HTR-8/SVneo (cell line): ENCODE results near the gene RIOK3.
A peak's percentile ranks its signal among the peaks of the same experiment; 100 is the strongest.
"Not testable (repeated sequence)": the region's sequence is repeated elsewhere in the genome, so short reads cannot be mapped to it uniquely, and the experiment has no call there.

Experiments
- DNase-seq: peaks from one replicate; pipeline ENCODE4 v3.0.0; 2011; ENCODE audit warnings: low spot score, mixed read lengths; ENCODE audit not compliant: insufficient read length
- FAIRE-seq: peaks from 2 replicates; lab custom pipeline; 2011; peaks lifted over from hg19 to GRCh38; lab: Jason Lieb, UNC

The RIOK3 gene, protein sequence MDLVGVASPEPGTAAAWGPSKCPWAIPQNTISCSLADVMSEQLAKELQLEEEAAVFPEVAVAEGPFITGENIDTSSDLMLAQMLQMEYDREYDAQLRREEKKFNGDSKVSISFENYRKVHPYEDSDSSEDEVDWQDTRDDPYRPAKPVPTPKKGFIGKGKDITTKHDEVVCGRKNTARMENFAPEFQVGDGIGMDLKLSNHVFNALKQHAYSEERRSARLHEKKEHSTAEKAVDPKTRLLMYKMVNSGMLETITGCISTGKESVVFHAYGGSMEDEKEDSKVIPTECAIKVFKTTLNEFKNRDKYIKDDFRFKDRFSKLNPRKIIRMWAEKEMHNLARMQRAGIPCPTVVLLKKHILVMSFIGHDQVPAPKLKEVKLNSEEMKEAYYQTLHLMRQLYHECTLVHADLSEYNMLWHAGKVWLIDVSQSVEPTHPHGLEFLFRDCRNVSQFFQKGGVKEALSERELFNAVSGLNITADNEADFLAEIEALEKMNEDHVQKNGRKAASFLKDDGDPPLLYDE

DNA sequence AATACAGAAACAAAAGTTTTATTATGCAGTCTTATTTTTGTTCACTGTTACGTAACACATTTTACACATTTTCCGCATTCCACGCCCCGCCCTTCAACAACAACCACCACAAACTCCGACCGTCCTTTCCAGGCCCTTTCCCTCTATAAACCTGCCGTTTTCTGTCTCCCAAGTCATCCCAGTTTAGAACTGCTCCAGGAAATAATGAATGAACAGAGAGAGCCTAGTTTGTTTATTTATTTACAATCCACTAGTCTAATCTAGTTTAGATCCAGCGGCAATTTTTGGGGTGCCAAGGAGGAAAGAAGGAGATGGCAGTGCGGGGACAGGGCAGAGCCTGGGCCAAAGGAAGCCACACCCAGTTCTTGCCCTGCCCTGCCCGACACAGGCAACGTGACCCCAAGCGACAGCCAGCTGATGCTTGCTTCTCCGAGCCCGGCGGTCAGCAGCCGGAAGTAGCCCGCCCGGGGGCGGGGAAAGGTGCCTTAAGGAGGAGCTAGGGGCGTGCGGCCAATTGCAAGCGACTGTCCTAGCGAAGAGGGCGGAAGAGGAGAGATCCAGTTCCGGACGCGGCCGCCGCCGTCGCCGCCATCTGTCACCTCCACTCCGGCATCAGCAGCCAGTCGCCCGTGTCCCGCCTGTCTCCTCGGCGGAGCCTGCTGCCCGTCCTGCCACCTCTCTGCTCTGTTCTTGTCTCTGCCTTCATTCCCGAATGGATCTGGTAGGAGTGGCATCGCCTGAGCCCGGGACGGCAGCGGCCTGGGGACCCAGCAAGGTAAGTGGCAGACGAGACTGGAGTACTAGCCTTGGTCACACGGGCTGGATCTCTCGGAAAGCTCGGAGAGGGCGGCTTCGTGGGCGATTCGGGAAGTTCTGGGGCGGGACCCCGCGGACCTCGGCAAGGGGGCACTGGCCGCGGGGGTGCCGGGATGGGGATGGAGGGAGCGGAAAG is at the start of gene RIOK3:
Gene RIOK3 (plus strand): TSS at position 560 of the 952 bp plus-strand sequence. CDS start 153 bp downstream, at position 713.
- FAIRE-seq, result no peak

DNA sequence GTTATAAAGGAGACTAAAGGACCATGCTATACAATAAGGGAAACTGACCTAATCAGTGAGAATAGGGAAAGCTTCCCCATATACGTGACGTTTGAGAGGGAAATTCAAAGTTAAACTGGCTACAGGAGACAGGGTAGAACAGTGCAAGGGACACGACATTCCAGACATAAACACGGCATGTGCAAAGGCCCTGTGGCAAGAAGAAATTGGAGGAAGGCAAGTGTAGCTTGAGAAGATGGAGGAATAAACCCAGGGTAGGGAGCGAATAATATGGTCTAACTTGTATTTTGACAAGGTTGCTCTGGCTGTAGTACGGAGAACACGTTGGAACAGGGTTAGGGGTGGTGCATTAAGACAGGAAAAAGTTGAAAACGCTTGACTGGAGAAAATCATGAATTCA is 49.8 kb upstream of the RIOK3 start:
- FAIRE-seq, result no peak
- no peak for DNase-seq

More for the DNA sequence above, at the start of gene RIOK3:
- peak; percentile 90 for DNase-seq

DNA sequence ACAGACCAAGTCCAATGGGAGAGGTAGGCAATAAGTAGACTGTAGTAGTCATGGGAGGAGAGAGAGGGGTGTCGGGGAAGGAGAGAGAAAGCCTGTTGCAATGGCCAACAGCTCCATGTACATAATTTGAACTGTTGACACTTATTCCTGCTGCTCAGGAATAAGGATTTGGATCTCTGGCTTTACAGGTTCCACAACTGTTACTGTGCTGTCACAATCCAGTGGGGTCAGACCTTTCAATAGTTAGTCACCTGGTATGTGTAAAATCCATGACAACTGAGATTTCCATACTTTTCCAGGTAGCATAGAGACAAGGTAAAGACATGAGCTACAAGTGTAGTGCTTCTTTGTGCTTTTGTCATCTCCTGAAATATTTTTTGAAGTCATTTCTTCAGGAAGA is 47.5 kb upstream of the RIOK3 start:
- no peak for FAIRE-seq
- no peak for DNase-seq

DNA sequence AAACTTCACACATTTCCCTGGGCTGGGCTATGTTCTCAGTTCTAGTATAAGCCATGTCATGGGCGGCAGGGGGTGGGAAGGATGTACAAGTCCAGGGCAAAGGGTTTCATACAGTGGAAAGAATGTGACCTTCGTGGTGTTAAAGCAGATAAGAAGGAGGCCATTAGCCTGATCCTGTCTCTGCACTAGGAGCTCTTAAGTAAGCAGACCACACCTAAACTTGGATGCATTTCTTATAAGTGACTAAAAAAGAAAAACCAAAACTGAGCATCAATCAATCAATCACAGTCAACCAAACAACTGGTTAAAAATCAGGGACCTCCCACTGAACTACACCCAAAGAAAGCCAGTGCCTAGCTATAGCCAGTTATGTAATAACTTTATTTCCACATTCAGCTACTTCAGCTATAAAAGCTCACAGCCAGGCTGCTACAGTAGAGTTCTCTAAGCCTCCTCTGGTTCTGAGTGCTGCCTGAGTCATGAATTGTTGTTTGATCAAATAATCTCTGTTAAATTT is 46.8 kb upstream of the RIOK3 start:
- DNase-seq, result no peak
- no peak for FAIRE-seq

DNA sequence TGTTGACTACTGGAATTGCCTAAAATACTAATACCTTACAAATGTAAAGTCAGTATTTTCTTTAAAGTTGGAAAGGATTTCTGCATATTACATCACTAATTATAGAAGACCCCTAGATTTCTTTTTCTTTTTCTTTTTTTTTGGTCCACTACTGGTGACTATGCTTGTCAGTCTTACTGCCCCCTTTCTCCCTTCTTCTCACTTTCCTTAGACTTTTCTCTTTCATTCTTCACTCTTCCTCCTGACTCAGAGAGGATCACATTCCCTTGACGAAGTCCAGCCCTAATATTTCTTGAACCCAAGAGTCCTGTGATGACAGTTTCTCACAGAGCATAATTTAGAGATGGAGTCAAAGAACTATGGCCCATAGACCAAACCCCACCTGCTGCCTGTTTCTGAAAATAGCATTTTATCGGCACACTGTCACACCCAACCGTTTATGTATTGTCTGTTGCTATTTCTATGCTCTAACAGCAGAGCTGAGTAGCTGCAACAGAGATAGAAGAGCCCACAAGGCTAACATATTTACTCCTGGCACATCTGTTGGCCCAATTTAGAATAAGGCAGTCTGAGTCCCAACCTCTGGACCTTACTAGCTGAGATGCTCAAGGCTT is 40.6 kb upstream of the RIOK3 start:
- DNase-seq (no peak), FAIRE-seq (no peak)

DNA sequence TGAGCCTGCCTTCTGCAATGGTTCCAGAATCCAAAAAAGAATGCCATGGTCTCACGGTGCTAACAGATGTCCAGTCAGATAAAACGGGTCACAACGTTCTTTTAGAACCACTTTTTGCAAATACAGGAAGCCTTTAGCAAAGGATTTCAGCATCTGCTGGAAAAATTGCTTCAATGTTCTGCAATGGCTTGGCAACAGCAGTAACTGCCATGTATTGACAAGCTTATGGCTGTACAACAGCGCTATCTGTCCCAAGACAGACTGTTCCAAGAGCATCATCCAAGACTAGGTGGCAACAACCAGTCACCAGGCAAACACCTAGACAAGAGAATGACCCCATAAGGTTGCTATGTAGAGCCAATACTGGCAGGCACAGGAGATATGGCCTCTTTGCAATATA is 37.6 kb upstream of the RIOK3 start:
- DNase-seq (no peak), FAIRE-seq (no peak)

DNA sequence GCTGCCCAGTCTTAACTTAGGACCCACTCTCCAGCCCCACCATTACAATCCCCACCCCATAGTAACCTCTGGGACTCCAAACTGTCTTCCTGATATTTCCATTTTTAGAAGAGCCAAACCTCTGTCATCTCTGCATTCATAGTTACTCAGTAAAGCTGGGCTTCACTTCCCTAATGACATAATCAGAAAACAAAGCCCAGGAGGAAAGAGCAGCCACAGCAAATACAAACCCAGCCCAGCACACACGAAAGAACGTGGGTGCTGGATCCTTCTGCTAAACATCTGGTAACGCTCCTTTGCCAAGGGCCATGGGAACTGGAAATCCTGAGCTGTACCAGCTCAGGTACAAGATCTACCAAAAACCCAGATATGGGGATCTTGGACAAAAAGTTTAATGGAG is 36.8 kb upstream of the RIOK3 start:
- DNase-seq (no peak), FAIRE-seq (no peak)

DNA sequence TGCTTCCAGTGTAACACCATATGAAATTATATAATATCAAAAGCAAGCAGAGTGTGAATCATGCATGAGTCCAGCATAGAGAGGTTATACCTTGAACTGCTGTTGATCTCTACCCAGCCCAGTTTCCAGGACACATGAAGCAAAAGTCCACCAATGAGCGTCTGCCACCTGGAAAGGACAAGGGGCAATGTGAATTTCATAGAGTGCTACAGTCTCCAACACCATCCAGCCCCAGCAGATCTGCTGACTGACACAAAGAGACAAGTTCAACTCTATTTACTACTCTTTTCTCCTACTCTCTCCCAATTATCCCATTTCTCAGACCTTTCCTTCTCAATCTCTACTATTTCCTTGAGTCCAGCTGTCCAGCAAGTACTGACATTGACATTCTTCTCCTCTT is 31.8 kb upstream of the RIOK3 start:
- DNase-seq (no peak), FAIRE-seq (no peak)

DNA sequence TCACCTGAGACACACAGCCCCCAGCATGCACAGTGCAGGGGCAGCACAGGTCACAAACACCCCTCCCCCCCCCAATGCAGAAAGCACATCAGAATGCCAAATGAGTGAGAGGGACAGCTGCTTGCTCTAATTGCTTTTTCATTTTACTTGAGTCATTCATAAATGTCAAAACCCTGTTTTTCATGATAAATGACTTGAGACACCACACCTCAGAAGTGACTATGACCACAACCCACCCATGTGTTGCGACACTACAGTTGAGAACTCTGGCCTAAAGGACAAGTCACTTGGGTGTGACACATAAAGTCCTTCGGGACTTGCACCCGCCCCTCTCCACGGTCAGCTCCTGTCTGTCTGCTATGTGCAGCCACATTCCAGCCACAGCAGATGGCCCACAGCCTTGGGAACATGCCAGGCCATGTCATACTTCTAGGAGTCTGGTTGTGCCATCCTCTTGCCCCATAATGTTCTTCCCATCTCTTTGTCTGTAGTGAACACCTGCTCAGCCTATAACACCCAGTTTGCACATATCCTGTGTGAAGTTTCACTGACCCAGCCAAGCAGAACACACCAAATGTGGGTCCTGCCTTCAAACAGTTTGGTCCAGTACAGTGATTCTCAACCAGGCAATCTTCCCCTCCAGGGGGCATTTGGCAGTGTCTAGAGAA is 30.2 kb upstream of the RIOK3 start:
- FAIRE-seq (no peak), DNase-seq (peak; percentile 41)

DNA sequence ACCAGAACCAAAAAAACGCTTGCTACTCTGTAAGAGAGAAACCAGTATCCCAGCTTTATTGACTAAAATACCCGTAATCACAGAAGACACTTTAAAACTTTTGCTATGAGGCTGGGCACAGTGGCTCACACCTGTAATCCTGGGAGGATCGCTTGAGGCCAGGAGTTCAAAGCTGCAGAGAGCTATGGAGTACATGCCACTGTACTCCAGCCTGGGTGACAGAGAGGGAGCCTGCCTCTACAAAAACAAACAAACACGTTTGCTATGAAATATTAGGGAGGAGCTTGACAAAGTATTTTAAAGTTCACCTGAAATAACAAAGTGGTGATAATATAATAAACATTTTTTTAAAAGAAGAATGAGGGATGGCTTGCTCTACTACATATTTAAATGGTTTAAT is 28.5 kb upstream of the RIOK3 start:
- DNase-seq (no peak), FAIRE-seq (no peak)

DNA sequence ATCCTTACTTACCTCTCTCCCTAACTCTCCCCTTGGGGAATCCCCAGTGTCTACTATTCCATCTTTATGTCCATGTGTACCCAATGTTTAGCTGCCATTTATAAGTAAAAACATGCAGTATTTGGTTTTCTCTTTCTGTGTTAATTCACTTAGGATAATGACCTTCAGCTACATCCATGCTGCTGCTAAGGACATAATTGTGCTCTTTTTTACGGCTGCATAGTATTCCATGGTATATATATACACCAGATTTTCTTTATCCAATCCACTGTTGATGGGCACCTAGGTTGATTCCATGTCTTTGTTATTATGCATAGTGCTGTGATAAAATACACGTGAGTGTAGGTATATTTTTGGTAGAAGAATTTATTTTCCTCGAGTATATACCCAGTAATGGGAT is 24.3 kb upstream of the RIOK3 start:
- no peak for FAIRE-seq
- DNase-seq, result no peak

DNA sequence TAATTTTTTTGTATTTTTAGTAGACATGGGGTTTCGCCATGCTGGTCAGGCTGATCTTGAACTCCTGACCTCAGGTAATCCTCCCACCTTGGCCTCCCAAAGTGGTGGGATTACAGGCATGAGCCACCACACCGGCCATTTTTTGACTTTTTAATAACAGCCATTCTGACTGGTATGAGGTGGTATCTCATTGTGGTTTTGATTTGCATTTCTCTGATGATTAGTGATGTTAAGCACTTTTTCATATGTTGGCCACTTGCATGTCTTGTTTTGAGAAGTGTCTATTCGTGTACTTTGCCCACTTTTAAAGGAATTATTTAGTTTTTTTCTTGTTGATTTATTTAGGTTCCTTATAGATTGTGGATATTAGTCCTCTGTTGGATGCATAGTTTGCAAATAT is 23.5 kb upstream of the RIOK3 start:
- DNase-seq, FAIRE-seq: not testable (repeated sequence)

DNA sequence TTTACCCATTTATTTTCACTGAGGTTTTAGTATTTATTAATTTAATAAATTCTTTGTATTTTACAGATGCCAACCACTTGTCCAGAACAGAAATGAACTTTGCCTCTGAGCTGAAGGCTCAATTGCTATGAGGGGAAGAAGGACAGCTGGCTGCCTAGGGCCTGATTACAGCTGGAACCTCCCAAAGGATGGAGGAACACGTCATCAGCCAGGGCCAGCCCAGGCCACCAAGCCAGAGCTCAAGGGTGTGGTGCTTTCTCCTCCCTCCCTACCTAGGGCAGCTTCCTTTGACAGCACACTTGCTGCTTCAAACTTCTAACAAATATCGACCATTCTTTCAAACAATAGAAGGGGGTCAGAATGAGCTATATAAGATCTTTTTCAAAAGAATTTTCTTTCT is 19.7 kb upstream of the RIOK3 start:
- DNase-seq (no peak), FAIRE-seq (no peak)

DNA sequence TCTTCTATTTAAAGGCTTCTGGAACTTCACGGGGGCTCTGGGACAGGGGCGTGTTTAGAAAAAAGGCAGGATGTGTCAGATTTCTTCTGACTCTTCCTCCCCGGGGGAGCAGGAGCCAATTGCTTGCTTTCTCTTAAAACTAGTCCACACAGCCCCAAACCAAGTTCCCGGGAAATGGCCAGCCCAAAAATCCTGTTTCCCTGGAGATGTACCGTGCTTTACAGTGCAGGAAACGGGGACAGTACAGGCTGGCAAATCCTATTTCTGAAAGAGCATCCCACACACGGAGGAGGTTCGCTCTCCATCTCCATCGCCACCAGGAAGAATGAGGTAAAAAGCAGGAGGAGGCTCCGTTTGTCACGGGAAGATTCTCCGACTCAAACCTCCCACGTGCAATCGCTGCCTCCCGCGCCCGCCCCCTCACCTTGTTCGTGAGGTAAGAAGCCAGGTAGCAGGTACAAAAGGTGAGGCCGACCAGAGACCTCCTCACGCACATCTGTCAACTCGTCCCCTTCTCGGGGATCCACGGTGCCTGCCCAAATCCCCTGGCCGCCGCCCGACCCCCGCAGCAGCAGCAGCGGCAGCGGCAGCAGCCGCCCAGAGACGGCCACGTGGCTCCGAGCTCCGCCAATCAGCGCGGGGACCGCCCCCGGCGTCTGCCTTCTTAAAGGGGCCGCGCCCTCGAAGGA is 15.6 kb upstream of the RIOK3 start:
- FAIRE-seq (no peak), DNase-seq (peak; percentile 53)

DNA sequence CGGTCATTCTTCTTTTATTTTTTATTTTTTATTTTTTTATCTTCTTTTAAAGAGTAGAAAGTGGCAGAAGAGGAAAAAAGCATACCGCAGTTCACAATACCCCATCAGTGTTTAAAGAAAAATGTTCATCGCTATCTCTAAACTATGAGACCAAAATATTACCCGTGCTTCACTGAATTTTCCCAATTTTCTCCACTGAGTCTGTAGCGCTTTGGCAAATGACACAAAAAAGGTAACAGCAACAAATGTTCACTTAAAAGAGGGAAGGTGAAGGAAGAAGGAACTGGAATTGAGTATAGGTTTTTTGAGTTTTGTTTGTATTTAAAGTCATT is 15.1 kb upstream of the RIOK3 start:
- DNase-seq (no peak), FAIRE-seq (no peak)

DNA sequence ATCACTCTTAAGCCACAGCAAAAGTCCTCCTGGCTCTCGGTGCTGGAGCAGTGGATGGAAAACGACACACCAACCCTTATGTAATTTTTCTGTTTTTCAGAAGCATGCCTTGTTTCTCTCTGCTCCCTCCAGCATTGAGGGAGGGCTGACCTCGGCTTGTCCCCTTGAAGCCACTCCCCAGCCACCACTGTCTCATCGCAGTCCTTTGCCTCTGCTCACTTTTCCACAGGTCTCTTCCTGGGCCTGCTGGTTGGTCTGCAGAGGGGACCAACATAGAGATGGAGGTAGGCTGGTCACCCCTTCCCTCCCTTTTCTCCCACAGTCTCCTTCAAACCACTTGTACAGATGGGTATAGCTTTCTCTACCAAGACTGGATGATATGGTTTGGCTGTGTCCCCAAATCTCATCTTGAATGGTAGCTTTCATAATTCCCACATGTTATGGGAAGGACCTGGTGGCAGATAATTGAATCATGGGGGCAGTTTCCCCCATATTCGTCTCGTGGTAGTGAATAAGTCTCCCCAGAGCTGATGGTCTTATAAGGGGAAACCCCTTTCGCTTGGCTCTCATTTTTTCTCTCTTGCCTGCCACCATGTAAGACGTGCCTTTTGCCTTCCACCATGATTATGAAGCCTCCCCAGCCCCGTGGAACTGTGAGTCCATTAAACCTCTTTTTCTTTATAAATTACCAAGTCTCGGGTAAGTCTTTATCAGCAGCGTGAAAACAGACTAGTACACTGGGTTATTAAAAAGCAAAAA is 14.3 kb upstream of the RIOK3 start:
- FAIRE-seq, result no peak

DNA sequence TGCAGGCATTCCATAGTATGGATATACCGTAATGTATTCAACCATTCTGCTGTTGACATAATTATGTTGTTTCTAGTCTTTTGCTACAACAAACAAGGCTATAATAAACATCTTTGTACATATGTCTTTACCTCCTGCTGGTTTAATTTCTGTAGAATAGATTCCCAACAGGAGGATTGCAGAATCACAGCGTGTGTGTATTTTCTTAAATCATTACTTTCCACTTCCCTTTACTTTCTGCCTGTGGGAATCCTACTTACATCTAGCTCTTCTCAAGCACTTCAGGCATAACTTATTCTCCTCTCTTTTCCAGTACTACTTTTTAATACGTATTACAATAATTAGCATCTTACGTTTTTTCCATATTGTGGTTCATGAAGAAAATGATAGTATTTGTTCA is 13.0 kb upstream of the RIOK3 start:
- FAIRE-seq (no peak), DNase-seq (no peak)

More for the DNA sequence above, 14.3 kb upstream of the RIOK3 start:
- DNase-seq, result no peak

DNA sequence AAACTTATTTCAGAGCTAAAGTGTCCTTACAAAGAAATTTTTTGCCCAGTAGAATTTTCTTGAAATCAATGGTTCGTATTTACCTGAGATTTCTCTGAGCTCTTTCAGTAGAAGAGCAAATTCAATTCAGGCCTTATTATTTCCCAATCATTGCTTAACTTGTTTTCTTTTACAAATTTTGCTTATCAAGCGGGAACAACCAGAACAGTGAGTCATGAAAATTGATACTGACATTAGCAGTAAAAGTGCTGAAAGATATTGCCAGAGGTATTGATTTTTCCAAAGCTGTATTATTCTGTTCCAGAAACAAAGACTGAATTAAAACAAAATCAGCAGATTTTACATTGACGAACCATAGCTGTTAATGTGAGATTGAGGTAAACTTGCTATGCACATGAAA is 10.1 kb upstream of the RIOK3 start:
- FAIRE-seq (no peak), DNase-seq (no peak)

DNA sequence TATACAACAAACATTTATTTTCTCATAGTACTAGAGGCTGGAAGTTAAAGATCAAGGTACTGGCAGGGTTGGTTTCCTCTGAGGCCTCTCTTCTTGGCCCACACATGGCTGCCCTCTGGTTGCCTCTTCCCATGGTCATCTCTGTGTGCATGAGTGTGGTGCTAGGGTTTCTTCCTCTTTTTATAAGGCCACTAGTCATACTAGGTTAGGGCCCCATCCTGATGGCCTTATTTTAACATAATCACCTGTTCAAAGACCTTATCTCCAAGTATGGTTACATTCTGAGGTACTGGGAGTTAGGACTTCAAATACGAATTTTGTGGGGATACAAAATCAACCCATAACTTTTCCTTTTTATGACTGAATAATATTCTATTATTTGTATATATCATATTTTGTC is 4.8 kb upstream of the RIOK3 start:
- FAIRE-seq, result no peak
- no peak for DNase-seq
